Measurements from ENCODE around the gene PLA2G6. TPM values are rescaled to one million over a fixed set of nuclear protein-coding genes. Genes with fewer than 3 reads are reported as not detected.

The PLA2G6 gene
- total RNA-seq, 1 experiment from 2014 or later = 29.9 TPM

DNA sequence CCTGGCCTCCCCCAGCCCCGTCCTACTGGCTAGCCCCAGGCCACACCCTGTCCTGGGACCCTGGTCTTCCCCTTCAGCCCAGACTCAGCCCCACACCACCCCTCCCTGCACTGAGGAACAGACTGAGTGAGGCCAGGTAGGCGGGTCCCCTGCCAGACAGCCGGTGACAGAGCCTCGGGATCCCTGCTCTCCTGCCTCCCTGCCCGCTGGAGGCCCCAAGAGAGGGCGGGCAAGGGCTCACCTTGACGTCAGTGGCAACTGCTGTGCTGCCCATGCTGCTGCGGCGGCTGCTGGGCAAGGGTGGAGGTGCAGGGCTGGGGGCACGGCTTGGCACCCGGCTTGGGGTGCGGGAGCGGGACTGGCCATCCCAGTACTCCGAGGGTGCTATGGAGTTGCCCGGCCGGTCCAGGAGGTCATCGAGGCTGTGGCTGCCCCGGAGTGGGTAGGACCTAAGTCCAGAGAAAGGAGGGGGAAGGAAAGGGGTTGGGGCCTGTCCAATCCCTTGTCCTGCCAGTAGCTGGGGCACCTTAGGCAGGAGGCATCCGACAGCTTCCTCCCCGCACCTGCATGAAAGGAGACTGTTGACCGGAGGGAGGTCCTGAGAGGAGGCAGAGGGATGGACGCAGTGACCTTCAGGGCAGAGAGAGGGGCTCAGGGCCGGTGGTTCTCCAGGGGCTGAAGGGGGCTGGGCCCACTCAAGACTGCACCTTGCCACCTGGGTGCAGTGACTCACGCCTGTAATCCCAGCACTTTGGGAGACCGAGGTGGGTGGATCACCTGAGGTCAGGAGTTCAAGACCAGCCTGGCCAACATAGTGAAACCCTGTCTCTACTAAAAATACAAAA lies 95.4 kb downstream of the PLA2G6 start:
- no peak overlapping the region for H3K27ac Mint-ChIP-seq
- CTCF ChIA-PET = interaction anchor here (1.0 to 14.3 kb wide), 4 partner anchors 15 to 111 kb away, joined by 3 to 183 read pairs (median 10); no protein-coding TSS in a partner anchor

DNA sequence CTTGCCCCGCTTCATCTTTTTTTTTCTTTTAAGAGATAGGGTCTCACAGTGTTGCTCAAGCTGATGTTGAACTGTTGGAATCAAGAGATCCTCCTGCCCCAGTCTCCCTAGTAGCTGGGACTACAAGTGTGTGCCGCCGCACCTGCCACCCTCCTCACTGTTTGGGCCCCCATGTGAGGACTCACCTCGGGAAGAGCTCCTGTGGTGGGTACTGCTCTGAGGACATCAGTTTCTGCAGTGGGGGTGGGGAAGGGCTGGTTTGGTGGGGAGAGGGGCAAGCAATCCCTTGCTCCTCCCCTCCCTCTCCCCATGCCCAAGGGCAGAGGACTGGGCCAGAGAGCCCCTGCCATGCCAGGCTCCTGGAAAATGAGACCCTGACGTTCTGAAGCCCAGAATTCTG lies 96.1 kb downstream of the PLA2G6 start:
- DNase-seq (ENCODE audit: low spot score) = no peak
- TF ChIP-seq RORB (CRISPR knock-in tag; IDR thresholded peaks at IDR 0.05) (no peak), GTF2I (CRISPR knock-in tag; conservative IDR thresholded peaks at IDR 0.05) (no peak), SMAD4 (CRISPR knock-in tag; IDR thresholded peaks at IDR 0.05) (no peak), AR (CRISPR knock-in tag; IDR thresholded peaks at IDR 0.05) (no peak), JUN (CRISPR knock-in tag; IDR thresholded peaks at IDR 0.05) (no peak), MXD4 (CRISPR knock-in tag; IDR thresholded peaks at IDR 0.05; ENCODE audit: borderline replicate concordance) (no peak), CREM (CRISPR knock-in tag; IDR thresholded peaks at IDR 0.05) (no peak), ELF4 (CRISPR knock-in tag; IDR thresholded peaks at IDR 0.05; ENCODE audit: low read depth) (no peak), ZNF232 (CRISPR knock-in tag; IDR thresholded peaks at IDR 0.05) (no peak), KAT7 (CRISPR knock-in tag; IDR thresholded peaks at IDR 0.05; ENCODE audit: borderline replicate concordance) (no peak), GABPB1 (CRISPR knock-in tag; IDR thresholded peaks at IDR 0.05) (no peak), E2F1 (CRISPR knock-in tag; IDR thresholded peaks at IDR 0.05) (no peak)
- TF ChIP-seq, protein P1, sequence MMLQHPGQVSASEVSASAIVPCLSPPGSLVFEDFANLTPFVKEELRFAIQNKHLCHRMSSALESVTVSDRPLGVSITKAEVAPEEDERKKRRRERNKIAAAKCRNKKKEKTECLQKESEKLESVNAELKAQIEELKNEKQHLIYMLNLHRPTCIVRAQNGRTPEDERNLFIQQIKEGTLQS (CRISPR knock-in tag; conservative IDR thresholded peaks at IDR 0.05) = no peak
- TF ChIP-seq, protein P2, sequence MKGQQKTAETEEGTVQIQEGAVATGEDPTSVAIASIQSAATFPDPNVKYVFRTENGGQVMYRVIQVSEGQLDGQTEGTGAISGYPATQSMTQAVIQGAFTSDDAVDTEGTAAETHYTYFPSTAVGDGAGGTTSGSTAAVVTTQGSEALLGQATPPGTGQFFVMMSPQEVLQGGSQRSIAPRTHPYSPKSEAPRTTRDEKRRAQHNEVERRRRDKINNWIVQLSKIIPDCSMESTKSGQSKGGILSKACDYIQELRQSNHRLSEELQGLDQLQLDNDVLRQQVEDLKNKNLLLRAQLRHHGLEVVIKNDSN (CRISPR knock-in tag; IDR thresholded peaks at IDR 0.05) = no peak
- TF ChIP-seq, protein P3, sequence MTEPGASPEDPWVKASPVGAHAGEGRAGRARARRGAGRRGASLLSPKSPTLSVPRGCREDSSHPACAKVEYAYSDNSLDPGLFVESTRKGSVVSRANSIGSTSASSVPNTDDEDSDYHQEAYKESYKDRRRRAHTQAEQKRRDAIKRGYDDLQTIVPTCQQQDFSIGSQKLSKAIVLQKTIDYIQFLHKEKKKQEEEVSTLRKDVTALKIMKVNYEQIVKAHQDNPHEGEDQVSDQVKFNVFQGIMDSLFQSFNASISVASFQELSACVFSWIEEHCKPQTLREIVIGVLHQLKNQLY (CRISPR knock-in tag; IDR thresholded peaks at IDR 0.05) = no peak

More for the DNA sequence above, 95.4 kb downstream of the PLA2G6 start:
- POLR2A ChIA-PET = interaction anchor here (0.7 kb wide), 1 partner anchor 939 kb away, joined by 4 read pairs; no protein-coding TSS in a partner anchor
- Mint-ChIP-seq H3K4me1 (peaks cover 9% of the 10 kb centered on the region), H3K4me3 (no peak overlapping the region), H3K27me3 (ENCODE audit: low read depth) (peaks cover 12% of the 10 kb centered on the region), H3K36me3 (no peaks in the 10 kb centered on the region), H3K9me3 (no peaks in the 10 kb centered on the region)
- ATAC-seq = peak; percentile 22
- no peak for TF ChIP-seq ZNF121 (CRISPR knock-in tag; IDR thresholded peaks at IDR 0.05)
- TF ChIP-seq, protein P4, sequence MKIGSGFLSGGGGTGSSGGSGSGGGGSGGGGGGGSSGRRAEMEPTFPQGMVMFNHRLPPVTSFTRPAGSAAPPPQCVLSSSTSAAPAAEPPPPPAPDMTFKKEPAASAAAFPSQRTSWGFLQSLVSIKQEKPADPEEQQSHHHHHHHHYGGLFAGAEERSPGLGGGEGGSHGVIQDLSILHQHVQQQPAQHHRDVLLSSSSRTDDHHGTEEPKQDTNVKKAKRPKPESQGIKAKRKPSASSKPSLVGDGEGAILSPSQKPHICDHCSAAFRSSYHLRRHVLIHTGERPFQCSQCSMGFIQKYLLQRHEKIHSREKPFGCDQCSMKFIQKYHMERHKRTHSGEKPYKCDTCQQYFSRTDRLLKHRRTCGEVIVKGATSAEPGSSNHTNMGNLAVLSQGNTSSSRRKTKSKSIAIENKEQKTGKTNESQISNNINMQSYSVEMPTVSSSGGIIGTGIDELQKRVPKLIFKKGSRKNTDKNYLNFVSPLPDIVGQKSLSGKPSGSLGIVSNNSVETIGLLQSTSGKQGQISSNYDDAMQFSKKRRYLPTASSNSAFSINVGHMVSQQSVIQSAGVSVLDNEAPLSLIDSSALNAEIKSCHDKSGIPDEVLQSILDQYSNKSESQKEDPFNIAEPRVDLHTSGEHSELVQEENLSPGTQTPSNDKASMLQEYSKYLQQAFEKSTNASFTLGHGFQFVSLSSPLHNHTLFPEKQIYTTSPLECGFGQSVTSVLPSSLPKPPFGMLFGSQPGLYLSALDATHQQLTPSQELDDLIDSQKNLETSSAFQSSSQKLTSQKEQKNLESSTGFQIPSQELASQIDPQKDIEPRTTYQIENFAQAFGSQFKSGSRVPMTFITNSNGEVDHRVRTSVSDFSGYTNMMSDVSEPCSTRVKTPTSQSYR (CRISPR knock-in tag; IDR thresholded peaks at IDR 0.05) = no peak
- no peak for TF ChIP-seq EMX1 (CRISPR knock-in tag; IDR thresholded peaks at IDR 0.05)
- no peak for TF ChIP-seq ZNF425 (CRISPR knock-in tag; conservative IDR thresholded peaks at IDR 0.05)
- TF ChIP-seq FOXJ3 (CRISPR knock-in tag; IDR thresholded peaks at IDR 0.05; ENCODE audit: borderline replicate concordance) = no peak
- TF ChIP-seq, protein P1 (CRISPR knock-in tag; conservative IDR thresholded peaks at IDR 0.05) = no peak
- no peak for DNase-seq (ENCODE audit: low spot score)

More for the DNA sequence above, 96.1 kb downstream of the PLA2G6 start:
- ChIA-PET POLR2A (no interaction called here), CTCF (interaction anchor here (1.0 to 14.3 kb wide), 4 partner anchors 15 to 112 kb away, joined by 3 to 183 read pairs (median 10); no protein-coding TSS in a partner anchor)
- Mint-ChIP-seq H3K36me3 (no peaks in the 10 kb centered on the region), H3K9me3 (no peaks in the 10 kb centered on the region), H3K27ac (no peak overlapping the region), H3K4me1 (peaks cover 9% of the 10 kb centered on the region), H3K4me3 (no peak overlapping the region), H3K27me3 (ENCODE audit: low read depth) (peaks cover 15% of the 10 kb centered on the region)
- ATAC-seq = no peak
